Stimulated activated CD4-positive, alpha-beta T cell treated with anti-CD3 and anti-CD28 coated beads, Interleukin-1b, Interleukin-23, amount 100 ng/mL, for 24 hours (primary cell): Measurements from ENCODE around the gene EML2.

Experiments
- DNase-seq, 4 experiments: peaks; one replicate each; pipeline ENCODE4 v3.0.0-alpha.2; 2020; ENCODE audit warnings: low read depth in 4 of 4, low spot score in 1 of 4

The EML2 gene

DNA sequence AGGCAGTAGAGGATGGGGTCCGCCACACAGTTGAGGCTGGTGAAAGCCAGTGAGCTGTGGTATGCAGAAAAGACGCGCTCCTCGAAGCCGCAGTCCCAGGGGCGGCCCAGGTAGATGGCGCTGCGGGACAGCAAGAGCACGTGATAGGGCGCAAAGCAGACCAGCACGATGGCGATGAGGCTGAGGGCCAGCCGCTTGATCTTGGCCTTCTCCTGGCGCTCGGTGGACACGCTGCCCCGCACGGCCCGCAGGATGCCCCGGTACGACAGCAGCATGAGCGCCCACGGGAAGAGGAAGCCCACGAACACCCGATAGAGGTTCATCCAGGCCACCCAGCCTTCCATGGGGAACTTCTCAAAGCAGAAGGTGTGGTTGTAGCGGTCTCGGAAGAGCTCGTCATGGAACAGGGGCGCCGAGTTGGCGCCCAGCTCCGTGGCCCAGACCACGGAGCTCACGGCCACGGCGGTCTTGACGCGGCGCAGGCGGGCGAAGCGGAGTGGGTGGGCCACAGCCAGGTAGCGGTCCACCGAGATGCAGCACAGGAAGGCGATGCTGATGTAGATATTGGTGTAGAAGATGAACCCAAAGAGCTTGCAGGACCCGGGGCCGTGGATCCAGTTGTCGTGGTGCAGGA, 48.1 kb downstream of the EML2 start:
- peak in 2 of 4 experiments; percentile 24 to 32 for DNase-seq

DNA sequence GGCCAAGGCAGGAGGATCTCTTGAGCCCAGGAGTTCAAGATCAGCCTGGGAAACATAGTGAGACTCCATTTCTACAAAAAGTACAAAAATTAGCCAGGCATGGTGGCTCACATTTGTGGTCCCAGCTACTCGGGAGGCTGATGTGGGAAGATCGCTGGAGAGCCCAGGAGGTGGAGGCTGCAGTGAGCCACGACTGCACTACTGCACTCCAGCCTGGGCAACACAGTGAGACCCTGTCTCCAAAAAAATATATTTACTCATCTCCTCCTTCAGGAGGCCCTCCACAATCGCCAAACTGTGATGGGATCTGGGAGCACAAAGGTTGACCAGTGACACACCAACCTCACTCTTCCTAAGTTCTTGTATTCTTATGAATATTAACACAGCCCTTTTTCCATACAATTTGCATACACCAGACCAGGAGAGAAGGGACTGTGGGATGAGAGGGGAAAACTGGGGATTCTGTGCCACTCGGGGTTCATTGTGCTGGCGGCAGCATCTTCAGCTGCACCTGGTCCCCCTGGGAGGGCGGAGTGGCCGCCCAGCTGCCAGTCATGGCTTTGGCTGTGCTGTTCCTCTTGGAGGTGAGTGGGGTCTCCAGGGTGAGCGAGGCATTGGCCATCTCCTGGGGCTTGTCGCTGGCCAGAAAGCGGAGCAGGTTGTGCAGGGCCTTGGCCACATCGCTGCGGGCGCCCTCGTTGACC, 48.7 kb downstream of the EML2 start:
- DNase-seq, result no peak

DNA sequence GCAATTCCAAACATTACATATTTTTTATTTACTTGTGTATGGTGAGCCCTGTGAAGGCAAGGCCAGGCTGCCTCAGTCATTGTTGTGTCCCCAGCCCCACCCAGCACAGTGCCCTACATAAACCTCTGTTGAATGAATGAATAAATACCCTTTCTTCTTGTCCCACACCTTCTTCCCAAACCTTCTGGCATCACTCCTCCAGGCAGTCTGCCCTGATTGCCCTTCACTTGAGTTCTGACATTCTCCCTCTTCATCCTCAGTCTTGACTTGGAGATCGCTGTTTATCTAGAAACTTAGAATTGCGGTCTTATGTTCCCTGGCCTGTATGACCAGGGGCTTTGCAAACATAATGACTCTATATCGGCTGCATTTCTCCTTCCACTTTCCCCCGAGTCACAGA, 49.4 kb downstream of the EML2 start:
- DNase-seq, result no peak

DNA sequence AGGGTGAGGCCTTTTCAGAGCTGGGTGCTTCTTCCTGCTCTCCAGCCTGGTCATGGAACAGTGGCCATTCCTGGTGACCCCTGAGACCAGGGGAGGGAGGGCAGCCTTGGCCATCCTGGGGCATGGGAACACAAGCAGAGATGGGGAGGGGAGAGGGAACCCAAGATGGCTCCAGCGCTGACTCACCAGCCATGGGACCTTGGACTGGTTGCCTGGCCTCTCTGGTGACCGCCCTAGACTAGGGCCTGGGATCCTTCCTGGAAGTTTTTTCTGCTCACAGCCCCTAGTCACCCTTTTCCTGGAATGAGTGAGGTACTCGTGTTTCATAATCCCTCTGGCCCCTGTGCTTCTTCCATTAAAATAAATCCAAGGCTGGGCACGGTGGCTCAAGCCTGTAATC, 51.3 kb downstream of the EML2 start:
- no peak for DNase-seq

DNA sequence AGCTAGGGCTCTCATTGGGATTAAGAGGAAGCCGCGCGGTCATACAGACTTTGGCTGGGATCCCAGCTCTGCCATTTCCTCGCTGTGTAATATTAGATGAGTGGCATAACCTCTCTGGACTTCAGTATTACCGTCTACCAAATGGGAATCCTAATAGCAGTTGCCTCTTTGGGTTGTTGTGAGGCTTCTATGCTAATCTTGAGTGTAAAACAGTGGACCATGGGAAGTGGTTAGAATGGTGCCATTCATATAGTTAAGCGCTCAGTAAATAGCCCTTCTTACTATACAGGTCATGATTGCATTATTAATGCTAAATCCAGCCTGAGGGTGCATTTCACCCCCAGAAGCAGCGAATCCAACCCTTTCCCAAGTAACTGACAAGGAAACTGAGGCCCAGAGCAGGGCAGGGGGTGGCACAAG, 54.0 kb downstream of the EML2 start:
- DNase-seq, result no peak

DNA sequence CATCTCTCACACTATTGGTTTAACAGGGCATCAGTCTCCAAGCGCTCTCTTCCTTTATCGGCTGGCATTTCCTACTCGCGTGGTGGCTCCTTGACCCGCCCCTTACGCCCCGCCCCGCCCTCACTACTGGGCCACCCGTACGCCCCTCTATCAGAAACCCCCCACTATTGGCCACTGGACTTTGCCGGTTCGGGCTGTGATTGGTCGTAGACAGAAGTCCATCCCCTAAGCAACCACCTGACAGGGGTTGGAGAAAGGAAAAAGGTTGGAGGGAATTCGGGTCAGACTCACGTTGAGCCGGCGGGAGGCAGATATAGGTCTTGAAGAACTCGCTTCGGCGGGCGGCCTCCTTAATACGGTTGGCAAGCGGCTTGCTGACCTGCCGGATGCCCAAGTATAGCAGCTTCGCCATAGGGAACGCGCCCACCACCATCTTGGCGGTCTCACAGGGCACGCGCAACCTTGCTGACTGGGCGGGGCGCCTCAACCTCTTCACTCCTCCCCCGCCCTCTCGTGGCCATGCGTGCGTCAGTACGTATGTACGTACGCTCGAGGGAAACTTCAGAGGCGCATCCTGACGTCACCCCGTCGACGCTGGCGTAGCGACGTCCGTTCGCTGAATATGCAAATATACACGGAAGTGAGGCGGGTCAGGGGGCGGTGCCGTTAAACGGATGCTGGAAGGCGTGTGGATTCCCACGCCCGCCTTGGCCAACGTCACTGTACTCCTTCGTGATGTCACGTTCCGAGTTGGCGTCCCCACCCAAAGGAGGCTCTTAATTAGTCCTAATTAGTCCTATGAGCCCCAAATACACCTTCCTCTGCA, 54.7 kb downstream of the EML2 start, which contains the start of gene OPA3:
OPA3 (minus strand) TSS at position 471 of the 826 bp plus-strand sequence; CDS start at position 433, 38 bp downstream.
- DNase-seq, result peak; percentile 93 to 99 (median 99)

DNA sequence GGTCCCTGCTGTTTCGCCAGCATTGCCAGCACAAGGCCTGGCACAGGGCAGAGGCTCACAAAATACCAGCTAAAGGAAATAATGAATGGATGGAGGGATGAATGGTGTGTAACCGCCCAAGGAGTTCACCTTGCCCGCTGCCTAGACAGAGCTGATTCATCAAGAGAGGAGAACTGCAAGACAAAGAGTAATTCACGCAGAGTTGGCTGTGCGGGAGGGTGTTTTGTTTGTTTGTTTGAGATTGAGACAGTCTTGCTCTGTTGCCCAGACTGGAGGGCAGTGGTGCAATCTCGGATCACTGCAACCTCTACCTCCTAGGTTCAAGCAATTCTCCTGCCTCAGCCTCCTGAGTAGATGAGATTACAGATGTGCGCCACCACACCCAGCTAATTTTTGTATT, 57.6 kb downstream of the EML2 start:
- no peak for DNase-seq

DNA sequence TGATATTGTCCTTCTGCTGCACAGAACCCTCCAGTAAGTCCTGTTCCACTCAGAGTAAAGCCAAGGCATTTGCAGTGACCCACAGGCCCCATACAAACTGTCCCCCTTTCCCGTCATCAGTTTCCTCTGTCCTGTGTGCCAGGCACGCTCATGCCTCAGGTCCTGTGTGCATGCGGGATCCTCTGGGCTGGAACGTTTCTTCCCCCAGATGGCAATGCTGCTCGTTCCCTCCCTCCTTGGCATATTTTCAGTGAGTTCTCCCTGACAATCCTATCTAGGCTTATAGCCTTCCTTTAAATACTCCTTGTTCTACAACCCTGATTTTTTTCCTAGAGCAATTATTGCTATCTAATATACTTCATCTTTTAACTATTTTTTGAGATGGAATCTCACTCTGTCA, 60.3 kb downstream of the EML2 start:
- no peak for DNase-seq

DNA sequence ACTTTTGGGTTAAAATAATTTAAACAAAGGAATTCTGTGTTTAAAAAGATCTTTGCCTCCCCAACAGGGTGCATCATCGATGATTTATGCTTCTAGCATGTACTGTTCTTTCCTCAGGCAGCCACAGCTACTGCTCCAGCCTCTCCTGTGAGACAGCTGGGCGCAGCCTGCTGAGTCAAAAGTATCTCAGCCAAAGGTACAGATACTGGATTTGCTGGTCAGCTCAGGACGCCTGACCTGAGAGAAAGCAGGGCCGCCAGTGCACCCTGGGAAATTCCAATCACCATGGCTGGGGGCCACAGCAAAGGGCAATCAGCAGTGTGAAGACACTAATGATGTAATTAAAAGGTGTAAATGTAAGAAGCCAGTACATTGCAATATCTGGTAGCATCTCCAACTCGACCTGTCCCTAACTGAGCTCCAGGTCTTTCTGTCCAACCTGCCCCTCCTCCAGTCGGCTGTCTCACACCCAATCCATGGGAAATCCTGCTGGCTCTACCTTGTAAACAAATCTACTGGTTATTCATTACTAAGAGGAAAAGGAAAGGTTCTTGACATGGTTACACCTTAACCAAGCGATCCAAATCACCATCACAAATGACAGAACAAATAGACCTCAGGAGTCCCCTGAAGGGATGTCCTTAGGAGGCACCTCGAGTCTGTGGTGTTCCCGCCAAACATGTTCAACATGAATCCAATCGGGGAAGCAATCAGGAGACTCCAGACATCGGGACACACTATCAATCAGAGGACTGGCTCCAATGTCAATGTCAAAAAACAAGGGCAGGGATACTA, 61.9 kb downstream of the EML2 start:
- DNase-seq, result no peak

DNA sequence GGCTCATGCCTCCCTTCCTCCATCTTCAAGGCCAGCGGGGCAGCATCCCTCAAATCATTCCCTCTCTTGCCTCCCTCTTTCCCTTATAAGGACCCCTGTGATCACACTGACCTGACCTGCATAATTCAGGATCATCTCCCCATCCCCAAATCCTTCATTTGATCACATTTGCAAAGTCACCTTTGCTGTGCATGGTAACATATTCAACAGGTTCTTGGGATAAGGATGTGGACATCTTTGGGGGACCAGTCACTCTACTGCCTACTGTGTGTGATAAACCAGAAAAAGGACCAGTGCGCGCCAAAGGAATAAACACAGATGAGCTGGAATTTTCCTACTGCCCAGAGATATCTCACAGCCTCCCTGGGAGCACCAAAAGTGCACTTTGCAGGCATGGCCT, 62.5 kb downstream of the EML2 start:
- no peak for DNase-seq

DNA sequence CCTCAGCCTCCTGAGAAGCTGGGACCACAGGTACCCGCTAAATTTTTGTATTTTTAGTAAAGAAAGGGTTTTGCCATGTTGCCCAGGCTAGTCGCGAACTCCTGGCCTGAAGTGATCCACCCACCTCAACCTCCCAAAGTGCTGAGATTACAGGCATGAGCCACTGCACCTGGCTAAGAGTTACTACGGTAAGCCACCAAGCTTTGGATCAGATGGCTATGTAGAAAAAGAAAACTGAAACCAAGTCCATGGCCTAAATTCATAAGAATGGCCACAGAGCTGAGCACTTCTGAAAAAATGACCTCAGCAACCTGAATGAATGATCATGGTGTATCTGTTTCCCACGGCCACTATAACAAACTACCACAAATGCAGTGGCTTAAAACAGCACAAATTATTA, 64.0 kb downstream of the EML2 start:
- DNase-seq, result no peak

DNA sequence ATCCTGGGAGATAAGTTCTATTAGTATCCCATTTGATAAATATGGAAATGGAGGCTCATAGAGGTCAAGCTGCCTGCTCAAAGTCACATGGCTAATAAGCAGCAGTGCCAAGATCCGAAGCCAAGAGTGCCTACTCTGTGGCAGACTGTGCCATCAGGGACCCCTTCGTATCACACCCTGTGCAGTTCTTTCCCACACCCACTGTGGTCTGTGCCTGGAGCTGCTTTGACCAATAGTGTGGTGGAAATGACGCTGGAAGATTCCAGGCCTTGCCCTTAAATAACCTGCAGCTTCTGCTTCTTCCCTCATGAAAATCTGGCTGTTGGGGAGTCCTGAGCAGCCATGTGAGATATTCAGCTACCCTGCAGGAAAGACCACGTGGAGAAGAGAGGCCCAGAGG, 64.7 kb downstream of the EML2 start:
- no peak for DNase-seq

DNA sequence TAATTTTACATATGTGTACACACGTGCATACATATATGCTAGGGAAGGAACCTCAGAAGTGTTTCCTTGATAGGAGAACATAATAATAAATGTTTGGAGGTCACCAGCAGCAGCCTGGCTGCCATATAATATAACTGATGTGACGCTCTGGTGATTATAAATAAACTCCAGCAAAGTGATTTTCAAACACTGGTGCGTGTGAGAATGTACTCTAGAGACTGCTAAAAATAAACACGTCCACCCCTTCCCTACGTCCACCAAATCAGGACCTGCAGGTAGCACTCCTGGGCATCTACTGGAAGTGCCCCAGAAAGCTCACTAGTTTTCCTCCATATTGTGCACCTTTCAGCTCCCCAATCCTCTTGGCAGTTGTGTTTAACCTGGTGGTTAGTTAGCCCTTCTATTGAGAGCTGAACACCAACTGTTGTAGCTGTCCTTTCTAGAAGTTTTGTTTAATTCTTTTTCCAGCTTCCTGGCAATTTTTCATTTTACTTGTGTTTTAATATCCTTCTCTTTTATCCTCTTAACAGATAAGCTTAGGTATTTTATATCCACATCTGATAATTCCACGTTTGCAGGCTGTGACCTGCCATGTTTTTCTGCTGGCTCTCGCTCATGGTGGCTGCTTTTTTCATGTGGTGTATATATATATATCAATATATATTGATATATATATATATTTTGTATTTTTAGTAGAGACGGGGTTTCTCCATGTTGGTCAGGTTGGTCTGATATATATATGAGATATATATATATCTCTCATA, 67.6 kb downstream of the EML2 start:
- DNase-seq, result no peak

DNA sequence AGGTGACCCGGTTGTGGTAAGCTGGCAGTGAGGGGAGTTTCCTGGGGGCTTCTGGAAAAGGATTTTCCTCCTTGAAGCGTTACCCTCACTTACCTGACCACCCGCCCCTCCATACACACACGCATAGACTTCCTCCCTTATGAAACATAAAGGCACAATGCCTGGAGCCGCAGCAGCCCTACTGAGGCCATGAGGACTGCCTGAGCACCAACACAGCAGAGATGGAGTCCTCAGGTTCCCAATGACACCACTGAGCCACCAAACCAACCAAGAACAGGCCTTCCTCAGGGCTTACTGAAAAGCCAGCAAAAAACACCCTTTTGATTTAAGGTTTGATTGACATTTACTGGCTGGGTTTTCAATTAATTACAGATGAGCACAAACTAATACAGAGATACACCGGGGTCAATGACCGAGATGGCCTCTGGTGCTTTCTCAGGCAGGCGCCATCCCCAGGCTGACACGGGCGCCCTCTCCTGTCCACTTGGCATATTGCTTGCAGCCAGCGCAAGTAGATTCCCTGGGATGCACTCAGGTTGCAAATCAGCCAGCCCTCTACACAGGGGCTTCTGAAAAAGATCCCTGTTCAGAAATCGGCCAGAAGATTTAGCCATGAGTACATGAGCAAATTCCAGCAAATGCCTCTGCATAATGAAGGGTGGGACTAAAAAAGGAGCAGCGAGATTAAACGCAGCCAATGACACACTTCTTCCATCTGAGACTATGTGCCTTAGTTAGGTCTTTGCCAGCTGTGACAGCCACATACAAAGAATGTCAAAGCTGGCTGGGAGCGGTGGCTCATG, 69.4 kb downstream of the EML2 start:
- DNase-seq, result peak in 3 of 4 experiments; percentile 36 to 46 (median 37)

DNA sequence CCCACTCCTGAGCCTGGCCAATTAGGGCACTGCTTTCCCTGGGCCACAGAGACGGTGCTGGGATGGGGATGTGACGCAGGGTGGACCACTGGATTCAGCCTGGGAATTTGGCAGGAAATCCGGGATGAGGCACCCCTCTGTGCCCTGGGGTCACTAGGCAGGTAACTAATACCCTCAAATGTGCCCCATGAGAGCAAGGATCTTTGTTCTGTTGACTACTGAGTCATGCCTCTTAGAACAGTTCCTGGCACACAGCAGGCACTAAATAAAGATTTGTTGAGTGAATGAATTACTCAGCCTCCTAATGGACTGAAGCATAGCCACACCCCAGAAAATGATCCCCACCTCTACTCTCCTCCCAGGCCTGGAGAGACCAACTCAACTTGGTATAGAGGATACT, 70.5 kb downstream of the EML2 start:
- no peak for DNase-seq

DNA sequence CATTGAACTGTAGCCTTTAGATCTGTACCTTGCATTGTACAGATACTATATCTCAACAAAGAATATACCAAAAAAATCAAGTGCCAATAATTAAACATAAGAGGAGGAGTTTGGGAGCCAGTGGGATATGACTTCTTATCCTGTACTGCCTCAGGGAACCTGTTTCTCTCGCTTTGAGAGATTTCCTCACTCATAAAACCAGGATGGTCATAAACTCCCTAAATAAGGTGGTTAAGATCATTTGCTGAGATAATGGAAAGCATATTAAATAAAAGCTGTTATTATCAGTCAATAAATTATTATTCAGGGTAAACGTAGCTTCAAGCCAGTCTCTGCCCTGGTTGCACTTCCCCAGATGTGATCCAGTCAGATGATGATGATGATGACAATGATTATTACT, 71.6 kb downstream of the EML2 start:
- no peak for DNase-seq

DNA sequence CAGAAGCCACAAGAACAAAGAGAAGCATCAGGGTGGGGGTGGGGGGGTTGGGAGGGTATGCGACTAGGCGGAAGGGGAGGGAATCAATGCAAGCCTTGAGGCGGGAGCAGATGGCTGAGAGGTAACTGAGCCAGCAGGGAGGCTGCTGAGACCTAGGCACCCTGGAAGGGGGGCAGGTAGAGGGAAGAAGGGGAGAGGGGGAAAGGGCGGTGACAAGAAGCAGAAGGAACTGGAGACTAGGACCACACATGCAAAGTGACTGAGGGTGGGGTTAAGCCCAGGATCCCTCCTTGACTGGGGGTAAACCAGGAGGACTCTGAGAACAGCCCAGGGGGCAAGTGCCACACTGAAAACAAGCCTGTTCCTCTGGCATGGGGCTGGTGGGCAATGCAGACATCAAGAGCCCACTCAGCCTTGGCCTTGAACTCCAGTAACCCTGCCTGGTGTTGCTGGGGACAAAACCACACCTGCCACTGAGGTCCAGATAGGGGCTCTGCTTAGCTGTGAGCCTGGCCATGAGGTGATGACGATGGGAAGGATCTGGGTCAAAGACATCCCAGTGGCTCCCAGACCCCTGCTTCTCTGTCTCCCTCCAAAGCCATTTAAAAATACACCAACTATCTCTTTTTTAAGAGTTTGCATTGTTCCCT, 74.9 kb downstream of the EML2 start:
- DNase-seq, result no peak

DNA sequence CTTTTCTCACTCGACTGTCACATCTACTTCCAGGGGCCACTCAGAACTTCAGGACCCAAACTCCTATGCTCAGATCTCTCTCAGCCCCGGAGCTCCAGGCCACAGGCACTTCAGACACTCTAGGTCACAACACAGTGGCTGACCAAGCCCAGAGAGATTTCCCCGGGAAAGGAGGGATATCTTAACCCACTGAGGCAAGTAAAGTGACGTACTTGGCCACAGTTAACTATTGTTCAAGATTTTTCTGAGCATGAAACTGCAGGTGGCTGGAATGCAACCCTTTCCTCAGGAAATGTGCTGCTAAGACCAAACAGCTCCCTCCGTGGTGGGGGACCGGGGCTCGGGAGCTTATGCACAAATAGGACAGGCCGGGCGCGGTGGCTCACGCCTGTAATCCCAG, 78.5 kb downstream of the EML2 start:
- no peak for DNase-seq

DNA sequence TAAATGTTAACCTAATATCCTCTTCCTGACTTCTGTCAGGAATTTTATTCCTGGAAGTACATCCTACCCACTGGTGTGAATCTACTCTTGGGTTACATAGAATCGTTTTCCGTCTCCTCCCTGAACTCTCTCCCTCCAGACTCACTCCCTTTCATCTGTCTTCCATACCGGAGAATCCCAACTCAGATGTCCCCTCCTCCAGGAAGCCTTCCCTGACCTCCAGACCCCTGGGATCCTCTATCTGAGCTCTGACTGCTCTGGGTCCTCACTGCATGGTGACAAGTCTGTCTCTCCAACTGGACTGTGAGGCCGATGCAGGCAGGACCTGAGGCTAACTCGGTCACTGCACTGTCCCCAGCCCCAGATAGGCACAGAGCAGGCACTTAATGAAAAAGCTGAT, 79.2 kb downstream of the EML2 start:
- DNase-seq, result no peak
